Nephron progenitor cell (in vitro differentiated cells): ENCODE measurements around the gene DMD.

Experiments used
- DNase-seq: peaks from one replicate; pipeline ENCODE4 v3.0.0; 2021
- H3K27ac Mint-ChIP-seq: 2 replicates; pipeline ENCODE4 v1.8.0; 2021; ENCODE audit warnings: mild to moderate bottlenecking, moderate library complexity, mixed read lengths
- H3K27me3 Mint-ChIP-seq: 2 replicates; pipeline ENCODE4 v1.8.0; 2021; ENCODE audit warnings: mild to moderate bottlenecking, low read depth, mixed read lengths; ENCODE audit not compliant: poor library complexity
- H3K36me3 Mint-ChIP-seq: 2 replicates; pipeline ENCODE4 v1.8.0; 2021; ENCODE audit warnings: low read depth, mixed read lengths
- H3K4me1 Mint-ChIP-seq: 2 replicates; pipeline ENCODE4 v1.8.0; 2021; ENCODE audit warnings: mixed read lengths
- H3K4me3 Mint-ChIP-seq: 2 replicates; pipeline ENCODE4 v1.8.0; 2021; ENCODE audit warnings: mild to moderate bottlenecking, moderate library complexity, mixed read lengths
- H3K9me3 Mint-ChIP-seq: 2 replicates; pipeline ENCODE4 v1.8.0; 2021; ENCODE audit warnings: mild to moderate bottlenecking, moderate library complexity, mixed read lengths
- CTCF ChIP-seq: fragments of 200-600 bp; sonication (generic); IDR thresholded peaks from 2 replicates; pipeline ENCODE4 v1.5.0; 2021; ENCODE audit warnings: antibody characterized with exemption

Gene DMD

GRCh38 chrX:32929040-32929439, 282.3 kb downstream of the DMD start:
- no peaks in the 10 kb centered on the region for H3K9me3 Mint-ChIP-seq
- no peak for DNase-seq
- H3K27me3 Mint-ChIP-seq, result no peaks in the 10 kb centered on the region
- no peak for TF ChIP-seq CTCF
- H3K4me3 Mint-ChIP-seq, result no peak overlapping the region
- no peaks in the 10 kb centered on the region for H3K4me1 Mint-ChIP-seq
- no peak overlapping the region for H3K27ac Mint-ChIP-seq
- no peaks in the 10 kb centered on the region for H3K36me3 Mint-ChIP-seq

DNA sequence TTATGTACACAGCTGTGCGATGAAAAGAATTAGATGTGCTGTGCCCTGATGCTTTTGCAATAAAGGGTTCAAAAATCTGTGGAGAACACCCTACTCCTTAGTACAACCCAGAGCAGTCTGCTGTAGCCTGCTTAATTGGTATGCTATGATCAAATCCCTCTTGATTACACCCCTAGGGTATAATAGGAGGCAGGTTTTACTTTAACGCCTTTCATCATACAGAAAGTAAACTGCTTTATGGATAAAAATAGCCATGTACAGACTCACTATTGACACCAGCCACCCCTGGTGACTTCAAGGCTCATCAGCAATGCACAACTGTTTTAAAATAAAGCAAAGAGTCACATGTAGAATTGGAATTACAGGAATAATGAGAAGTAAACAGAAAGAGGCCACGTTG, 315.3 kb downstream of the DMD start:
- H3K9me3 Mint-ChIP-seq, result no peaks in the 10 kb centered on the region

GRCh38 chrX:32894679-32895078, 316.7 kb downstream of the DMD start:
- peaks cover 44% of the 10 kb centered on the region for H3K4me1 Mint-ChIP-seq
- no peaks in the 10 kb centered on the region for H3K27me3 Mint-ChIP-seq
- no peak for TF ChIP-seq CTCF
- H3K36me3 Mint-ChIP-seq, result no peaks in the 10 kb centered on the region
- H3K27ac Mint-ChIP-seq, result peak overlapping the region; percentile 50
- DNase-seq, result no peak
- H3K9me3 Mint-ChIP-seq, result no peaks in the 10 kb centered on the region
- H3K4me3 Mint-ChIP-seq, result no peak overlapping the region

More for the DNA sequence above, 315.3 kb downstream of the DMD start:
- DNase-seq, result no peak
- Mint-ChIP-seq H3K4me1 (peaks cover 40% of the 10 kb centered on the region), H3K27ac (no peak overlapping the region), H3K36me3 (no peaks in the 10 kb centered on the region), H3K4me3 (no peak overlapping the region), H3K27me3 (no peaks in the 10 kb centered on the region)
- no peak for TF ChIP-seq CTCF

GRCh38 chrX:32893751-32894150, 317.6 kb downstream of the DMD start:
- no peak for DNase-seq
- peaks cover 44% of the 10 kb centered on the region for H3K4me1 Mint-ChIP-seq

GRCh38 chrX:32877592-32877991, 333.8 kb downstream of the DMD start:
- Mint-ChIP-seq H3K27ac (no peak overlapping the region), H3K4me3 (no peak overlapping the region), H3K4me1 (peaks cover 5% of the 10 kb centered on the region), H3K36me3 (no peaks in the 10 kb centered on the region), H3K9me3 (no peaks in the 10 kb centered on the region), H3K27me3 (peaks cover 2% of the 10 kb centered on the region)
- no peak for TF ChIP-seq CTCF
- DNase-seq, result no peak

More at GRCh38 chrX:32893751-32894150, 317.6 kb downstream of the DMD start:
- Mint-ChIP-seq H3K36me3 (no peaks in the 10 kb centered on the region), H3K9me3 (no peaks in the 10 kb centered on the region), H3K27me3 (no peaks in the 10 kb centered on the region), H3K27ac (peak overlapping the region; percentile 85), H3K4me3 (no peak overlapping the region)
- TF ChIP-seq CTCF, result no peak

DNA sequence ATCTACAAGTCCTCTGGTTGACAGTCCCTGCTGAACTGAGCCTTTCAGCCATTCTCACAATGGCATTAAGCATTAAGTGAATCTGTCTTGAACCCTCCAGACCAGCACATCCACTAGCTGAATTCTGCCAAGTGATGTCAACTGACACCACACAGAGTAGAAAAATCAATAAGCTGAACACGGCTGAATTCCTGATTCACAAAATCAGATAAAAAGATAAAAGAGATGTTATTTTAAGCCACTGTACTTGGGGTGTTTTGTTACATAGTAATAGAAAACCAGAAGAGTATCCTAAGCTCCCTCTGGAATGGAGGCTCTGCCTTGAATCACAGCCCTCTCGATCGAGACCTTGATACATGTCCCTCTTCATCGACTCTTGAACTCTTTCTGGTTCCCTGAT, 336.5 kb downstream of the DMD start:
- no peaks in the 10 kb centered on the region for H3K9me3 Mint-ChIP-seq
- H3K36me3 Mint-ChIP-seq, result no peaks in the 10 kb centered on the region
- H3K27ac Mint-ChIP-seq, result peak overlapping the region; percentile 58
- peaks cover 5% of the 10 kb centered on the region for H3K4me1 Mint-ChIP-seq
- no peak for TF ChIP-seq CTCF
- H3K27me3 Mint-ChIP-seq, result no peaks in the 10 kb centered on the region
- no peak for DNase-seq
- H3K4me3 Mint-ChIP-seq, result no peak overlapping the region
